MV-4-11 (cell line): Measurements from ENCODE around the gene ZG16.

ENCODE experiments used
- DNase-seq: peaks from one replicate; lab custom pipeline; 2025; lab: John Stamatoyannopoulos, UW

The ZG16 gene

DNA sequence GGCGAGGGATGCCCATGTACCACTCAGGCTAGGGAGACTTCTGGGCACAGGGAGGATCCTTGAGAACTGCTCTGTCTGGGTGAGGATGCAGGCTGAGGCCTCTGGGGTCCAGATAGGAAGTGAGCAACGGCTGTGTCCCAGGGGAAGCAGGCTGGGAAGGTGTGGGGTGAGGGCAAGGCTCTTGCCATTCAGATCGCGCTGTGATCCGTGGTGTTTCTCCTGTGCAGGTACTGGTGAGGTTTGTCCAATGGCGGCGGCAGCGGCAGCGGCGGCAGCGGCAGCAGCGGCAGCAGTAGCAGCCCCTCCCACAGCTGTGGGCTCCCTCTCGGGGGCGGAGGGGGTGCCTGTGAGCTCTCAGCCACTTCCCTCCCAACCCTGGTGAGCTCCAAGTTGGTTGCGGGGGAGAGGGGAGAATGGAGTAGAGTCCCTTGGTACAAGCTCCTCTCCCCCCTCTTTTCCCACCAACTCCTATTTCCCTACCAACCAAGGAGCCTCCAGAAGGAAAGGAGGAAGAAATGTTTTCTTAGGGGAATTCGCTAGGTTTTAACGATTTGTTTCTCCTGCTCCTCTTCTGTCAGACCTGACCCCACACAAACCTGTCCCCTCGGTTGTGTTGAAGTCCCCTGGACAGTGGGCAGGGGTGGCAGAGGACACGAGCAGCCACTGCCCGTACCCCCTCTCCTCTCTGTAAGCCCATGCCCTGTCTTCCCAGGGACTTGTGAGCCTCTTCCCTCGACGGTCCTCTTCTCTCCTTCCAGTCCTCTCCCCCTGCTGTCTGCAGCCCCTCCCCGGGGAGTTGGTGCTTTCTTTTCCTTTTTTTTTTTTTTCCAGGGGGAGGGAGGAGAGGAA, 32.0 kb downstream of the ZG16 start:
- peak; percentile 28 for DNase-seq

- no peak for DNase-seq
Measured at GRCh38 chr16:29810699-29811169, 32.7 kb downstream of the ZG16 start.

DNA sequence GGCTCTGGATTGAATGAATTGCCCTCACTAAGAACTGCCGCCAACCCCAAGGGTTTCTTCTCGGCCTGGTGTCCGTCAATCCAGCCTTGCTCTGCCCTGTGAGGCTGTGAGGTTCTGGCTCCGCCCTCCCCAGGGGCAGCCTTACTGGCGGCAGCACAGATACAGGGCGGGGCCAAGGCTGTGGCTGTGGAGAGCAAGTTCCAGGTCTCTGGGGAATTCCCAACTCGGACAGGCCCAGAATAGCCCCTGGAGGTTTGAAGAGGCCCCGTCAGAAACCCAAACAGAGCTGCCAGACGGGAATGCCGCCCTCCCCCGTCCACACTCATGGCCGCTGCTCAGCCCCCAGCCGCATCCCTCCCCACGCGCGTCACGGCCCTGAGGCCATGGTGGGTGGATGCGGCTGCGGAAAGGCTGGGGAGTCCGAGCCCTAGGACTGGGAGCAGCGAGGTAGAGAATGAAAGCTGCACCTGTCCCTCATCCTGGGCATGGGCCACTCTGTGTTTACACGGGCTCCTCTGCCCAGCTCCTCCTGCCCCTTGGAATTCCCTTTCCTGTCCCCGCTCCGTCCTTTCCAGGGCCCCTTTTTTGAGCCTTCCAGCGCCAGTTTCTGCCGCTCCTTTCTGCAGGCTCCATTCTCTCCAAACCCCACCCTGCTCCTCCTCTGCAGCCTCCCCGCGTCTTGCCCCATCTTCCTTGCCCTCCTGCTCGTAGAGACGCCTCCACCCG, 33.3 kb downstream of the ZG16 start:
- DNase-seq: peak; percentile 84

DNA sequence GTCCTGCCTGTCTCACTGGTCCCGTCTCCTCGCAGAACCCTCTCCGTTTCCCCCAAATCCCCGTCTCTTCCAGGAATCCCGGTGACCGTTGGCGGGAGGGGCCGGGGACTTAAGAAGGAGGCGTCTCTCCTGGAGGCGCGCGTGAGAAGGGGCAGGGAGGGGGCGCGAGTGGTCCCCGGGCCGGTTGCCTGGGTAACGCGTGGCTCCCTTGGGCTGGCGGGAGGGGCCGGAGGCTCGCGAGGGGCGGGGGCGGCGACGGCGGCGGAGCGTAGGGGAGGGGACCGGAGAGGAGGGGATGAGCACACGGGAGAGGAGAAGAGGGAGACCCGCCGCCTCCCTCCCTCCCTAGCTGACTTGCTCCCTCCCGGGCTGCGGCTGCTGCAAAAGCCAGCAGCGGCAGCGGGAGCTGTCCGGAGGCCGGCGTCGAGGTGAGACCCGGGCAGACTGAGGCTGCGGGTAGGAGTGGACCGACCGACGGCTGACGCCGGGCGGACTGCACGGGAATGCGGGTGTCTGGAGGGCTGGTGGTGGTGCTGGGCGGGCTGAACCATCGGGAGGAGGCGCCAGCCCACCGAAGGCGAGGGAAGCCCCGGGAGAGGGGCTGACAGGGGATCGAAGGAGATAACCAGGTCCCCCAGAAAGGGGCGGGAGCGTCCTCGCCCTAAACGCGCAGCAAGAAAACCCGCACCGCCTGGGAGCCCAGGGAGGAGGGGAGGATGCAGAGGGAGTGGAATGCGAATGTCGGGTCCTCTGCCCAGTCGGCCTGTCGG, 34.0 kb downstream of the ZG16 start, which contains the start of gene PRRT2:
Gene PRRT2 (plus strand): TSS at position 298 of the 770 bp plus-strand sequence. CDS start 862 bp downstream, outside the sequence.
- no peak for DNase-seq

DNA sequence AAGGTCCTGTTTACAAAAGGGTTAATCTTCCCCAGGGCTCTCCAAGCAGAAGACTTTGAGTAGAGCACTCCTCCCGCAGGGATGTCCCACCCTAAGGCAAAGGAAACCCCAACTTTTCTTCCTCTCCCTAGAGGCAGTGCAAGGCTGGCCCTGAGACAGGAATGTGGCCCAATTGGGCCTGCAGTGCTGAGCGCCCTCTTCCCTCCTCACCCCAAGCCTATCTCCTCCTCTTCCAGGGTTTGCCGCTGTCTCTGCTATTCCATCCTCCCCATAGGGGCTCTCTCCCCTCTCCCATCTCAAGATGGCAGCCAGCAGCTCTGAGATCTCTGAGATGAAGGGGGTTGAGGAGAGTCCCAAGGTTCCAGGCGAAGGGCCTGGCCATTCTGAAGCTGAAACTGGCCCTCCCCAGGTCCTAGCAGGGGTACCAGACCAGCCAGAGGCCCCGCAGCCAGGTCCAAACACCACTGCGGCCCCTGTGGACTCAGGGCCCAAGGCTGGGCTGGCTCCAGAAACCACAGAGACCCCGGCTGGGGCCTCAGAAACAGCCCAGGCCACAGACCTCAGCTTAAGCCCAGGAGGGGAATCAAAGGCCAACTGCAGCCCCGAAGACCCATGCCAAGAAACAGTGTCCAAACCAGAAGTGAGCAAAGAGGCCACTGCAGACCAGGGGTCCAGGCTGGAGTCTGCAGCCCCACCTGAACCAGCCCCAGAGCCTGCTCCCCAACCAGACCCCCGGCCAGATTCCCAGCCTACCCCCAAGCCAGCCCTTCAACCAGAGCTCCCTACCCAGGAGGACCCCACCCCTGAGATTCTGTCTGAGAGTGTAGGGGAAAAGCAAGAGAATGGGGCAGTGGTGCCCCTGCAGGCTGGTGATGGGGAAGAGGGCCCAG, 34.9 kb downstream of the ZG16 start:
- DNase-seq: no peak

GRCh38 chr16:29813644-29814562, 35.8 kb downstream of the ZG16 start:
- DNase-seq: no peak

GRCh38 chr16:29814592-29814991, 36.5 kb downstream of the ZG16 start:
- DNase-seq: no peak

DNA sequence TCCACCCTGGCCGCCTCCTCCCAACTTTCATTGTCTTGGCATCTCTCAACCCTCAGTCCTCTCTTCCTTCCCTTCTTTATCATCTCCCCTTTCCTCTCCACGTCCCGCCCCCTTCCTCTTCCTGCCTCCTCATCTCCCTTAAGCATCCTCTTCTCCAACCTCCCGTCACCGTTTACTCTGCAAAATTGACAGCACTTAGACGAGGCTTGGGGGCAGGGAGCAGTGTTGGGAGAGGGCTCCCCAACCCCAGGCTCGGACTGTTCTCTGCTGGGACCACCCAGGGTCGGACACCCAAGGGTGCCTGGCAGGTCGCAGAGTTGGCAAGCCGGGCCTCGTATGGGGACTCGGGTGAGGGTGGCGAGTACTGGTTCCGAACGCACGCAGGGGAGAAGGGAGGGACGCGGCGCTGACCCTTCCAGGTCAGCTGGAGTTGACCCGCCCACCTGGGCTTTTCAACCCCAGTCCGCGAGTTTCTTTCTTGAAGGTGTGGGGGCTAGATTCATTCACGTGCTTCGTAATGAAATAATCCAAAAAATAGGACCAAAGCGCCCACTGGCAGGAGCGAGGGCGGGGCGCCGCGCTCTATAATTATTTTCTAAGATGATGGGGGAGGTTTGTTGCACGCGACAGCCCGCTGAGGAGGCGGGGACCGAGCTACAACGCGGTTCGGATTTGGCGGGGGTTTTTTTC, 37.1 kb downstream of the ZG16 start:
- DNase-seq: no peak

DNA sequence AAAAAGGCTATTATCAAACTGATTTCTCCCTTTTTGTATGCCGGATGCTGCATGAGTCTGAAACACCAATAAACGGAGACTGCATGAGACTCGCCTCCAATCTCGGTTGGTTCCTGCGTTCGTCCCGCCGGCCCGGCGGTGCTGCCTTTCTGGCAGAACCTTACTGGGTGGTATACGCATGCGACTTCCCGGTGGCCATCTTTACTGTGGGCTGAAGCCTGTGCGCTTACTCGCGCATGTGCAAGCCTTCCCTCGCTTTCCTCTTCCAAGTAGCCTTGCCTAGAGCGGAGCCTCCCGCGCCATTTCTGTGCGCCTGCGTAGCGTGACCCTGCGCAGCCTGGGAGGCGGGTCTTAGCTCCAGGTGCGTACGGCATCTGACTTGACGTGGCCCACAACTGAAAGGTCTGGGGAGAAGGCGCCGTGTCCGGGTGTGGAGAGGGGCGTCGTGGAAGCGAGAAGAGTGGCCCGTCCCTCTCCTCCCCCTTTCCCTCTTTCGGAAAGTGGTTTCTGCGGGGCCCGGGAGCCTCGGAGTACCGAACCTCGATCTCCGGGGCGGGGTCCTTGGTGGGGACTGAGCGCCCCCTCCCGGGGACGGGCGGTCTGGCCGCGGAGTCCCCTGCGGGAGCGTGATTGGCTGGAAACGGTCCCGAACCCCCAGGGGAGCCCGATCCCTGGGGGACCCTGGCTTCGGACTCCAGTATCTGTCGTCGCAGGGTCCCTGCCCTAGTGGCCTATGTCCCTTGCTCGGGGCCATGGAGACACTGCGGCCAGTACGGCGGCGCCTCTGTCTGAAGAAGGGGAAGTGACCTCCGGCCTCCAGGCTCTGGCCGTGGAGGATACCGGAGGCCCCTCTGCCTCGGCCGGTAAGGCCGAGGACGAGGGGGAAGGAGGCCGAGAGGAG, 38.0 kb downstream of the ZG16 start, which contains the start of gene PAGR1:
Gene PAGR1 (plus strand): TSS at position 360 of the 901 bp plus-strand sequence. CDS start 374 bp downstream, at position 734.
- DNase-seq: peak; percentile 99

DNA sequence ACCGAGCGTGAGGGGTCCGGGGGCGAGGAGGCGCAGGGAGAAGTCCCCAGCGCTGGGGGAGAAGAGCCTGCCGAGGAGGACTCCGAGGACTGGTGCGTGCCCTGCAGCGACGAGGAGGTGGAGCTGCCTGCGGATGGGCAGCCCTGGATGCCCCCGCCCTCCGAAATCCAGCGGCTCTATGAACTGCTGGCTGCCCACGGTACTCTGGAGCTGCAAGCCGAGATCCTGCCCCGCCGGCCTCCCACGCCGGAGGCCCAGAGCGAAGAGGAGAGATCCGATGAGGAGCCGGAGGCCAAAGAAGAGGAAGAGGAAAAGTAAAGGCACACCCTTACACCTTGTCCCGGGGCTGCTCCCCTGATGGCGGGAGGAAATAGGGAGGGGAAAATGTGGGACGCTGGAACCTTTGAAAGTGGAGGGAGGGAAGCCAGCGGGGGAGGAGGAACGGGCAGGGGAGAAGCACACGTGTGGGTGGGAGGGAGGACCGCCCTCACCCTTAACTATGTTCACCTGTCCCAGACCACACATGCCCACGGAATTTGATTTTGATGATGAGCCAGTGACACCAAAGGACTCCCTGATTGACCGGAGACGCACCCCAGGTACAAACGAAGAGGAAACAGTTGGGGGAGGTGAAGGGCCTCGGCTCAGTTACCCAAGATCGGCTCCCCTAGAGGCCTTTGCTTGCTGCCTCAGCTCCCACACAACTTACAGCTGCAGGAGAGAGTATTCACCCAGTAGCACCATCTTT, 38.8 kb downstream of the ZG16 start:
- DNase-seq: peak; percentile 47

- DNase-seq: no peak
Measured at GRCh38 chr16:29818082-29818481, 40.0 kb downstream of the ZG16 start.

GRCh38 chr16:29819506-29819905, 41.5 kb downstream of the ZG16 start:
- DNase-seq: no peak

DNA sequence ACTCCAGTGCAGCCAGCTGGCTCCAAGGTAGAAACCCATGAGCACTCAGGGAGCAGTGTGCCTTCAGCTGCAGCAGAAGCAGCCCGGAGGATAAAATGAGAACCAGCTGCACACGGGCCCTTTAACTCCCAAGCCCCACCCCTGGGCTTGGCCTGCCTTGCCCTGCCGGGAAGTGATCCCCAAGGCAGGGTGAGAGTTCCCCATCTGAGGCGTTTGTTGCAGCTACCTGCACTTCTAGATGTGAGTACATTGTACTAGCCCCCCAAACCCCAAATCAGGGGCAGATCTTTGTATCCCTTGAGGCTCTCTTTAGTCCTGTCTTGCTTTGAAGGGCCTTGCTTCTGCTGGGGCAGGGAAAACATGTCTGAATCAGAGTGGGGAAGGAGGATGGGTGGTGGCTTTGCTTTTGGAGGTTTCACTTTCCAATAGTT, 42.2 kb downstream of the ZG16 start, which contains the start of gene MVP:
Gene MVP (plus strand): TSS at position 192 of the 431 bp plus-strand sequence. CDS start 10,088 bp downstream, outside the sequence.
- peak; percentile 70 for DNase-seq

DNA sequence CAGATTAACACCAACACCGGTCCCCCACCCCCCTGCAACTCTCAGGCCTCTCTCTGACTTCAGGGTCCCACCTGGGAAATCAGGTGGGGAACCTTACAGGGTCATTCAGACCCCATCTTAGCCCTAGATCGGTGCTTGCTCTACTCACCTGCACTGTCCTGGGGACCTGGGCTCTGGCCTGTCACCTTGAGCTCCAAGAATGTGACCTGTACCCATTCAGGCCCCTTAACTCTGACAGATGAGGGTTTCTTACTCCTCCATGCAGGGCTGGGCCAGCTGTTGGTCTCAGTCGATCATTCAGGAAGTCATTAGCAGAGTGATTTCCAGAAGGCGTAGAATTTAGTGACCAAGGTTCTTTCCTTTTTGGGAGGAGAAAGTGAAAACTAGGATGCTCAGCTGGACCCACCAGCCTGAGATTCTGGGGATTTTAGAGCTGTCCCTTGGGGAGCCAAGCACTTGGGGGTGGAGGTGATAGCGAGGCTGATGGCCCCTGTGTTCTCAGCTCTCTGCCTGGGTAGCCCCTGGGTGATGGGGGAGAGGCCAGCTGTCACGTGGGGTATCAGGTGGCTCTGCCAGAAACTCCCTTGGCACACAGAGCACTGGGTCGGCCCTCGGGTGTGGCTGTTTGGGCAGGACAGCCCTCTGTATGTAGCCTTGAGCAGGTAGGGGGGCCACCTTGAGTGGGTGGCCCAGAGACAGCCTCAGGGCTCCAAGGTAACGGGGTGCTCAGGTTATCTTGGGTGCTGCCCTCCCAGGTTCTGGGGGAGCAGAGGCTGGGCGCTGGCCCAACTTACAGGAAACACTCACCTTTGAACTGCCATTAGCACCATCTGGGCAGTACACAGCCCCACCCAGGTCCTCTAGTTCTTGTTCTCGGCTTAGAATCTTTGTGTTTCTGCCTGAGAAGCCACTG, 42.9 kb downstream of the ZG16 start:
- DNase-seq: no peak

GRCh38 chr16:29821643-29822115, 43.6 kb downstream of the ZG16 start:
- no peak for DNase-seq

DNA sequence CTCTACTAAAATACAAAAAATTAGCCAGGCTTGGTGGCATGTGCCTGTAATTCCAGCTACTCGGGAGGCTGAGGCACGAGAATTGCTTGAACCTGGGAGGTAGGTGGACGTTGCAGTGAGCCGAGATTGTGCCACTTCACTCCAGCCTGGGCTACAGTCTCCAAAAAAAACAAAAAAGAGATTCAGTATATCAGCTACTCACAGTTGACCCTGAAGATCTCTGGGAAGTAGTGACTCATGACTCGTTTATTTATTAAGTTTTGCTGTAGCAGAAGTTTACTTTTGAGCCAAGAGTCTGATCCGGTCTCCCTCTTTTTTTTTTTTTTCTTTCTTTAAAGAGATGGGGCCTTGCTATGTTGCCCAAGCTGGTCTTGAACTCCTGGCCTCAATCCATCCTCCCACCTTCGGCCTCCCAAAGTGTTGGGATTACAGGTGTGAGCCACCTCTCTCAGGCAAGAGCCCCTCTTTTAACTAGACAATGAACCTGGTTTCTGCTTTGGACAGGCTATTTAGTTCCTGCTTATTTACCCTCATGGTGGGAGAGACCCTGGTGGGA, 46.6 kb downstream of the ZG16 start:
- peak; percentile 33 for DNase-seq
